CD4-positive, alpha-beta T cell treated with Interleukin-21 for 1 hour (primary cell): ENCODE measurements around the gene OR51B4.

Source experiments
- DNase-seq: peaks from one replicate; pipeline ENCODE4 v3.0.0-alpha.2; 2020

The OR51B4 gene

DNA sequence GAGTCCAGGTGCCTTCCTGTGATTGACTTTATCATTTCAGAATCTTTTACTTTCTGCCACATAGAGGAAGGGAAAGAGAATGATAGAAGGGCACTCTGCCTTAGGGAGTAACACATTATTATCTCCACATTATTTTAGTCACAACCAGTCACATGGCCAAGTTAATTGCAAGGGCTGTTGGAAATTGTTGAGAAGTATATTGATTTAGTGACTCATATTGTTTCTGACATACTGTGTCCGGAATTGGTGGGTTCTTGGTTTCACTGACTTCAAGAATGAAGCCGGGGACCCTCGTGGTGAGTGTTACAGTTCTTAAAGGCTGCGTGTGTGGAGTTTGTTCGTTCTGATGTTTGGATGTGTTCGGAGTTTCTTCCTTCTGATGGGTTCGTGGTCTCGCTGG, 8.7 kb downstream of the OR51B4 start:
- DNase-seq, result no peak

DNA sequence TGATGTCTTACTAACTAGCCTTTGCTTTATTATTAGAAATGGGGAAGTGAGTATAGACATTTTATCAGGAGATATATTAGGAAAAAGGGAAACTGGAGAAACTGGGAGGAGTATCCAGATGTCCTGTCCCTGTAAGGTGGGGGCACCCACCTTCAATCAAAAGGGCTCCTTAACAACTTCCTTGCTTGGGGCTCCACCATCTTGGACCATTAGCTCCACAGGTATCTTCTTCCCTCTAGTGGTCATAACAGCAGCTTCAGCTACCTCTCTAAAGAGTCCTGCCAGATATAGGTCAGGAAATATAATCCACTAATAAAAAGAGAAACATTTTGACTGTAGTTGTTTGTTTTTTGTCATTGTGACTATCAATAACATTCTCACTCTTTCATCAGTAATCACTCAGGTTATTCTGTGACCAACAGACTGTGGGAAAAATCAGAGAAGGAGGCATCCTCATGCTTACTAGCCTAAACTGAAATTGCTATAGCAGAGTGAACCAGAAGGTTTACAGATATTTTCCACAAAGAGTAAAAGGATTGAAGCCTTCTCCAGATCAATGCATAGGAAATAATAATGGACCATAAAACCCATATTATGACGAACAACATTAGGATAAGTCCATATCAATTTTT, 10.4 kb downstream of the OR51B4 start:
- no peak for DNase-seq

DNA sequence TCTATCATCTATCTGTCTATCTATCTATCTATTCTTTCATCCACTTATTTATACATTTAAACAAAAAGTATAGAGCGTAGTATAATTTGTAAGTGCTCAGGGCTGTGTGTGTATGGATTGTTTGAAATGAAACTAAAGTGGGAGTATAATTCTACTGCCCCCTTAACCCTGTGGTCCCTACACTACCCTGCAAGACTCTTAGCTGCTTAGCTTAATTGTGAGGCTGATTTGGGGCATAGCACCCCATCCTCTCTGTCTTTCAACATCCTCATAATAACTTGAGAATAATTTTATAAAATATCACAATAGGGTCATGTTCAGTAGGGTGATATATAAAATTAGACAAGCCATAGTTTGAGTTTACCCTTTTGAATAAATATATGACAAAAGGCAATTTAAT, 11.6 kb downstream of the OR51B4 start:
- DNase-seq, result no peak

DNA sequence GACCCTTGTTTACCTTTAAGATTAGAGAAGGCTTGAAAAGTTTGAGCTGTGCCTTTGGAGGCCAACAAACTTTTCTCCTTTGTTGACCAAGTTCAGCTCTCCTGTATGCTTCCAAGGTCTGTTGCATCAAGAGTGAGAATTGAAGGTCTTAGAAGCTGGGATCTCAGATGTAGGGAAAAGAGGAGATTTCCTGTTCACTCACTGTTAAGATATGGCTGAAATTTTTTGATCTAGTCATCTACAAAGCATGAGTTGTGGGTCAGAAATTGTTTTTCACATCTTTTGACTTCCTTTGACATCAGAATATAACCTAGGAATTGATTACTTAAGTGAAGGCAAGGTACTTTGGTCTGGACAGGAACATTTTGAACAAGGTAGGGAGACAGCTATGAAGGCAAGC, 12.1 kb downstream of the OR51B4 start:
- no peak for DNase-seq

DNA sequence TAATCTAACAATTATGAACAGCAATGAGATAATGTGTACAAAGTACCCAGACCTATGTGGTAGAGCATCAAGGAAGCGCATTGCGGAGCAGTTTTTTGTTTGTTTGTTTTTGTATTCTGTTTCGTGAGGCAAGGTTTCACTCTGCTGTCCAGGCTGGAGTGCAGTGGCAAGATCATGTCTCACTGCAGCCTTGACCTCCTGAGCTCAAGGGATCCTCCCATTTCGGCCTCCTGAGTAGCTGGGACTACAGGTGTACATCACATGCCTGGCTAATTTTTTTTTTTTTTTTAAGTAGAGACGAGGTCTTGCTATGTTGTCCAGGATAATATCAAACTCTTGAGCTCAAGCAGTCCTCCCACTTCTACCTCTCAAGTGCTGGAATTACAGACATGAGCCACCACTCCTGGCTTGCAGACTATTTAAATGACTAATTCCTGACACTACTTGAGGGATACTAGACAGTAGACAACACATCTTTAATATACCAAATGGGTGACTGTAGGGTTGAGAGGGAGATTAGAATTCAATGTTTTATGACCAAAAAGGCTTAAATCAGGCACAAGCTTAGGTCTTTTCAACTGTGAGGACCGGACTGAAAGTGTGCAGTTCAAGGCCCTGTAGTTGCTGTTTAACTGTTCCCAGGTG, 12.7 kb downstream of the OR51B4 start:
- DNase-seq, result no peak

DNA sequence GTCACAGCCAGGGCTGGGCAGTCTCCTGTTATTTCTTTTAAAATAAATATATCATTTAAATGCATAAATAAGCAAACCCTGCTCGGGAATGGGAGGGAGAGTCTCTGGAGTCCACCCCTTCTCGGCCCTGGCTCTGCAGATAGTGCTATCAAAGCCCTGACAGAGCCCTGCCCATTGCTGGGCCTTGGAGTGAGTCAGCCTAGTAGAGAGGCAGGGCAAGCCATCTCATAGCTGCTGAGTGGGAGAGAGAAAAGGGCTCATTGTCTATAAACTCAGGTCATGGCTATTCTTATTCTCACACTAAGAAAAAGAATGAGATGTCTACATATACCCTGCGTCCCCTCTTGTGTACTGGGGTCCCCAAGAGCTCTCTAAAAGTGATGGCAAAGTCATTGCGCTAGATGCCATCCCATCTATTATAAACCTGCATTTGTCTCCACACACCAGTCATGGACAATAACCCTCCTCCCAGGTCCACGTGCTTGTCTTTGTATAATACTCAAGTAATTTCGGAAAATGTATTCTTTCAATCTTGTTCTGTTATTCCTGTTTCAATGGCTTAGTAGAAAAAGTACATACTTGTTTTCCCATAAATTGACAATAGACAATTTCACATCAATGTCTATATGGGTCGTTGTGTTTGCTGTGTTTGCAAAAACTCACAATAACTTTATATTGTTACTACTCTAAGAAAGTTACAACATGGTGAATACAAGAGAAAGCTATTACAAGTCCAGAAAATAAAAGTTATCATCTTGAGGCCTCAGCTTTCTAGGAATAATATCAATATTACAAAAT, 13.4 kb downstream of the OR51B4 start:
- DNase-seq, result no peak

DNA sequence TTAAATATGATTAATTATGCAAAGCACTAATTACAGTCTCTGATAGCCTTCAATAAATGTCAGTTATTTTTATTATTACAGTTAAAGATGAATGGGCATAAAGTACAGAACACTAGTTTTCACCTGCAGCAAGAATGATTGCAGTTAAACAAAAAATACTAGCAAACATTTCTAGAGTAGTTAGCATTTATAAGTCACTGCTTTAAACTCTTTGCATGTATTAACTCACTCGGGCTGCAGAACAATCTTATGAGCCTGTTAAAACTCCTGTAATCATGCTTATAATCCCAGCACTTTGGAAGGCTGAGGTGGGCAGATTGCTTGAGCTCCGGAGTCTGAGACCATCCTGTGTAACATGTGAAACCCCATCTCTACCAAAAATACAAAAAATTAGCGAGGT, 14.8 kb downstream of the OR51B4 start:
- DNase-seq, result no peak

DNA sequence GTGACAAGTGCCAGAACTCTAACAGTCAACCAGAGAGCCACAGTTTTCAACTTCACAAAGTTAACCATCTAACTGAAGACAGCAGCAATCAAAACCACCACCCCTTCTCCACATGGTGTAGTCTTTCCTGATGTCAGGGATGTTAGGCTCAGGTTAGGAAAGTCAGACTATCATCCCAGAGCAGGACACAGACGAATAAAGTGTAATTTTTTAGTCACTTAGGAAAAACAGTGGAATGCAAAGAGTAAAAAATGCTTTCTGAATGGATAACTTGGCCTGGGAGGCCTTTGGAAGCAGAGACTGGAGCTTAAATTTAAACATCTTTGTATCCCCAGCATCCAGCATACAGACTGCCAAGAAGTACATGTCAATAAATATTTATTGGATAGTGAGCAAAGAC, 15.4 kb downstream of the OR51B4 start:
- no peak for DNase-seq

DNA sequence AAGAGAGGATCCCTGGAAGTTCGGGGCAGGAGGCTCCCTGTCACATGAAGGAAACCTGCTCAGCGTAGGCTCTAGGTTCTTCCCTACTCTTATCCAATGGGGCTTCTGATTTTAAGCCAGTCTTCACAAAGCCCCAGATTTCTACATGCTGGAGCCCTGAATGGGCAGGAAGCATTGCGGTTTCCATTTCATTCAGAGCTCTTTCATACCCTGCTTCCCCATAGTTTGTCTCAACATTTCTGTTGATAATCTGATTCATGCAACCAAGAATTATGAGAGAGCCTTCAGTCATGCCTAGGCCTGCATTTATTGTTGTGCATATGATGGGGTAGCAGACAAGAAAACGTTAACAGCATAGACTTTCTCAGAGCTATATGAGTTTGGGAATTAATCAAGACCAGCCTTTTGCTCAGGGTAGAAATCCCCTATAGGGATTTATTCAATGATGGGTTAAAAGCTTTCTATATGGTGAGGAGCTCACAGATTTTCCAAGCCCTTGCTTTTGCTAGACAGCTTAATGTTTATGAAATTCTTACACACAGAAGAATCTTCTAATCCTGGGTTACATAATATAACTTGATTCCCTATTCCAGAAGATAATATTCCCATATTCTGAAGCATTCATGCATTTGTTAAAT, 15.9 kb downstream of the OR51B4 start:
- no peak for DNase-seq

DNA sequence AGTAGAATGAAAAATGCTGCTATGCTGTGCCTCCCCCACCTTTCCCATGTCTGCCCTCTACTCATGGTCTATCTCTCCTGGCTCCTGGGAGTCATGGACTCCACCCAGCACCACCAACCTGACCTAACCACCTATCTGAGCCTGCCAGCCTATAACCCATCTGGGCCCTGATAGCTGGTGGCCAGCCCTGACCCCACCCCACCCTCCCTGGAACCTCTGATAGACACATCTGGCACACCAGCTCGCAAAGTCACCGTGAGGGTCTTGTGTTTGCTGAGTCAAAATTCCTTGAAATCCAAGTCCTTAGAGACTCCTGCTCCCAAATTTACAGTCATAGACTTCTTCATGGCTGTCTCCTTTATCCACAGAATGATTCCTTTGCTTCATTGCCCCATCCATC, 17.1 kb downstream of the OR51B4 start:
- no peak for DNase-seq

DNA sequence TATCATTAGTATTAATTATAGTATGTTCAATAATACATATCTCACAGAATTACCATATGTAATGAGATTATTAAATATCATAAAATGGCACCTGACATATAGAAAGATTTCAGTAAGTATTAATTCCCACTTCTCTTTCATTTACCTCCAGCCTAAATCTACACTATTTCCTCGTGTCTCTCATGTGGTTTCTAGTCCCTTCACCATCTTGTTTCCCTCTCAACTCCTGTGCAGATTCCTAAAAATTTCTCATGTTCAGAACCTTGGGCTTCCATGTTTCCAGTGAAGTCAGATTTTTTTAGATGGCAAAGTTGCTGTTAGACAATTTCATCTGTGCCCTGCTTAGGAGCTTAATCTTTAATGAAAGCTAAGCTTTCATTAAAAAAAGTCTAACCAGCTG, 17.9 kb downstream of the OR51B4 start:
- DNase-seq, result no peak

DNA sequence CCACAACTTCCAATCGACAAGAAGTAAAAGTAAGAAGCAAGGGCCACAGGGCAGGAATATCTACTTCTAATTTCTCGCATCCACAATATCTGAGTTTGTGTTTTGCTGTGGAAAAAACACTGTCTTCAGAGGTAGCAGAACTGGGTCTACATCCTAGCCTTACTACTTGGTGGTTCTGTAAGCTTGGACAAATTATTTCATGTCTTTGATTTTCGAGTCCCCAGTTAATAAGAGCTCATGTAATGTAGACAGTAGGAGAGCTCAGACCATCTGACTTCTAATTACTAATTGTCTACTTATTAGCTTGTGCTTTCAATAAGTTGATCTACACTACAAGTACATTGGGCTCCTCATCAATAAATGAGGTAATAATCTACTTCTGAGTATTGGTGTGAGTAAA, 18.7 kb downstream of the OR51B4 start:
- DNase-seq, result no peak

DNA sequence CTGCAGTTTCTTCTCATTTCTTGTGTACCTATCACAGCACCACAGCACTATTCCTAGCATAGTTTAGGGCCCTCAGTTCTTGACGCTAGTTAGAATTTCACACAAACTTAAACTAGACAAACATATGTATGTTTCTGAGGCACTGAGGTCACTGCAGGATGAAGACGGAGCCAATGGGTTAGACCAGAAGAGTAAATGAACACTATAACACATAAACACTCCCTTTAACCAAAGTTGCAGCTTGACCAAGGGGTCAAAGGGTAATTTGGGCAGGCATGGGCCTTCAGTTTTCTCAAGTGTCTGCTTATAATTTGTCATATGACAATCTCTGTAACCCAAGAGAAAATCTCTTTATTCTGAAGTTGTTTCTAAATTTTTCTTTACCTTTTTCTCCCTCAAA, 19.1 kb downstream of the OR51B4 start:
- no peak for DNase-seq

DNA sequence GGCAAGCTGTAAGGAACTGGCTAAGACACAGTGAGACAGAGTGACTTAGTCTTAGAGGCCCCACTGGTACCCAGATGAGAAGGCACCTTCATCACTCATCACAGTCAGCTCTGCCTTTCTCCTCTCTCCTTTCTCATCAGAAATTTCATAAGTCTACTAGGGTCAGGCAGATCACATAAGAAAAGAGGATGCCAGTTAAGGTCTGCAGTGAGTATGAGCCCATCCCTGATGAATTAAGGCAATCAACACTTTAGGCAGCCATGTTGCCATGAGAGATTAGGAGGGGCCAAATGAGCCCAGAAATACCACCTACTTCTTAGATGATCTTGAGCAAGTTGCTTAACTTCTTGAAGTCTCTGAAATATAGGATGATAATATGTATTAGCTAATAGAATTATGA, 20.1 kb downstream of the OR51B4 start:
- no peak for DNase-seq

DNA sequence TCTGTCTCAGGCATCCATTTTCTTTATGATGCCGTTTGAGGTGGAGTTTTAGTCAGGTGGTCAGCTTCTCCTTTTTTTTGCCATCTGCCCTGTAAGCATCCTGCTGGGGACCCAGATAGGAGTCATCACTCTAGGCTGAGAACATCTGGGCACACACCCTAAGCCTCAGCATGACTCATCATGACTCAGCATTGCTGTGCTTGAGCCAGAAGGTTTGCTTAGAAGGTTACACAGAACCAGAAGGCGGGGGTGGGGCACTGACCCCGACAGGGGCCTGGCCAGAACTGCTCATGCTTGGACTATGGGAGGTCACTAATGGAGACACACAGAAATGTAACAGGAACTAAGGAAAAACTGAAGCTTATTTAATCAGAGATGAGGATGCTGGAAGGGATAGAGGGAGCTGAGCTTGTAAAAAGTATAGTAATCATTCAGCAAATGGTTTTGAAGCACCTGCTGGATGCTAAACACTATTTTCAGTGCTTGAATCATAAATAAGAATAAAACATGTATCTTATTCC, 21.1 kb downstream of the OR51B4 start:
- peak; percentile 1 for DNase-seq

DNA sequence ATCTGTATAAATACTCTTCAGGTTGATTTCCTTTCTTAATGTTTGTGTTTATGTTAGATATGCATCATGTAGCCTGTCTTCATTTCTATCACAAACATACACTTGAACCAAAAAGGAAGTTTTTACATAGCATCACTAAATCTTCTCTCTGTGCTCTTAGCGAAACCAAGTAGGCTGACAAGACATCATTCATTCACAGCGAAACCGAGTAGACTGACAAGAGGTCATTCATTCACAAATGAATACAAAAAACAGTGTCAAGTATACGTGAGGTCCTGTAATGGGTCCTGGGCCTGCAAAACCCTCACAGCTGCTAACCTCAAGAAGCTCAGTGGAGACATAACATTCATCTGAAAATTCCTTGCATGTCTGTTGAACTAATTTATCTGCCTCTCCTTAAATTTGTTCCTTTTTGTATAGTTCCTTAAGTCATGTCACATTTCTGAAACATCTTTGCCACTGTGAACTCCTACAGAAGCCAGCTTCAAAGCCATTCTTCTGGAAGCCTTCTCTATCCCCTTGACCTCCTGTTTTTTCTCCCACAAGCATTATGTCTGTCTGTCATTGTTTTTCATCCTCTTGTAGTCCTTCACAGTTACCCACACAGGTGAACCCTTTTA, 22.2 kb downstream of the OR51B4 start:
- DNase-seq, result no peak

DNA sequence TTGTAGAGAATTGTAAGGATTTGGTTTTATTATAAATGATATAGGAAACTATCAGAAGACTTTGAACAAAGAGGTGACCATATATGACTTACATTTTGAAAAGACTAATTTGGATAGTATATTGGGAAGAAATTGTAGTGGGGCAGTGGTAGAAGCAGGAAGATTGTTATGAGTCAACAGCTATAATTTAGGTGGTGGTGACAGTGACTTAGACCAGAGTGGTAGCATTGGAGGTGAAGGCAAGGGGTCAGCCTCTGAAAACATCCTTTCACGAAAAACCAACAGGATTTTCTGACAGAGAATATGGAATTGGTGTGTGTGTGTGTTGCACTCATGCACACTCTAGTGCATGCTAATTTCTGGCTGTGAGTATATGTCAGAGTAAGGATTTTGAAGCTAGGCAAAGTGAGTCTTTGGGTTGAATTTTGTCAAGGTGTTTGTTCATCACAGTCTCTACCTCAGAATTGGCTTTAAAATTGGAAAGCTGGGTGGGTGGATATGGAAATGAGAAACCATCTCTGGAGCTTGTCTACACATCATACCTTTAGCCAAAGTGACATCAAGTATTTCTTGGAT, 23.9 kb downstream of the OR51B4 start:
- DNase-seq, result no peak

DNA sequence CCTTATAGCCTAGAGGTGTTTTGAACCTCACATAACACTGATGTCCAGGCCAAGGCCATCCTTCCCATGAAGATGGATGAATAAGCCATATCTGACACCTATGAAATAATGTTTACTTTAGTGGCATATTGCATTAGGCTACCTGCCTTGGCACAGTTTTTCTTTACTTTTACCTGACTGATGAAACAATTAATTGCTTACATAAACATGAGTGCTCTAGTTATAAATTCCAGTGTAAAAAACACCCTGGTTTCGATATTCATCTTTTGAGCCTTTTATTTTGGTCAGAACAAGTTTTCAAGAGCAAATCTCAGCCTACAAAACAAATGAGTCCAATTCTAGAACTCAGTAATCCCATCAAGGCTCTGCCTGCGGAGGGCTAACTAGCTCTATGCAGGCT, 25.0 kb downstream of the OR51B4 start:
- DNase-seq, result no peak

DNA sequence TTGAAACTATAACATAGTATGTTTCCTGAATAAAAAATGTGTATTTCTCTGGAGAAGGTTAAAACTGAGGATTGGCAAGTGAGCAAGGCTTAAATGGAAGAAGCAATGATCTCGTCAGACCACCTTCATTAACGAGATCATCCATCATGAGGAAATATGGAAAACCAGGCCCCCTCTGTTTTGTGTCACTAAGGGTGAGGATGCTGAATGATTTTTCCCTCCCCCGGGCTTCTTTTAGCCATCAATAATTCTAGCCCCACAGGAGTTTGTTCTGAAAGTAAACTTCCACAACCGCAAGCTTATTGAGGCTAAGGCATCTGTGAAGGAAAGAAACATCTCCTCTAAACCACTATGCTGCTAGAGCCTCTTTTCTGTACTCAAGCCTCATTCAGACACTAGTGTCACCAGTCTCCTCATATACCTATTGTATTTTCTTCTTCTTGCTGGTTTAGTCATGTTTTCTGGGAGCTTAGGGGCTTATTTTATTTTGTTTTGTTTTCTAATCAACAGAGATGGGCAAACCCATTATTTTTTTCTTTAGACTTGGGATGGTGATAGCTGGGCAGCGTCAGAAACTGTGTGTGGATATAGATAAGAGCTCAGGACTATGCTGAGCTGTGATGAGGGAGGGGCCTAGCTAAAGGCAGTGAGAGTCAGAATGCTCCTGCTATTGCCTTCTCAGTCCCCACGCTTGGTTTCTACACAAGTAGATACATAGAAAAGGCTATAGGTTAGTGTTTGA, 26.2 kb downstream of the OR51B4 start:
- no peak for DNase-seq

DNA sequence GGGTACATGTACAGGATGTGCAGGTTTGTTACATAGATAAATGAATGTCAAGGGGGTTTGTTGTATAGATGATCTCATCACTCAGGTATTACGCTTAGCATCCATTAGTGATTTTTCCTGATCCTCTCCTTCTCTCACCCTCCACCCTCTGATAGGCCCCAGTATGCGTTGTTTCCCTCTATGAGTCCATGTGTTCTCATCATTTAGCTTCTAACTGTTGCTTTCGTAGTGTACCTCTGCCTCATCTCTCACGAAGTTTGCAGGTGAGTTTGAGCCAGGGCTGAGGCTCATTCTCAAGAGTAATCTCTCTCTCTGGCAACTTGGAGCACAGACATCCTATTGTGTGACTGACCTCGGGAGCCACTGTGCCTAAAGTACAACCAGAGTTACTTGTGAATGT, 27.4 kb downstream of the OR51B4 start:
- DNase-seq, result no peak

DNA sequence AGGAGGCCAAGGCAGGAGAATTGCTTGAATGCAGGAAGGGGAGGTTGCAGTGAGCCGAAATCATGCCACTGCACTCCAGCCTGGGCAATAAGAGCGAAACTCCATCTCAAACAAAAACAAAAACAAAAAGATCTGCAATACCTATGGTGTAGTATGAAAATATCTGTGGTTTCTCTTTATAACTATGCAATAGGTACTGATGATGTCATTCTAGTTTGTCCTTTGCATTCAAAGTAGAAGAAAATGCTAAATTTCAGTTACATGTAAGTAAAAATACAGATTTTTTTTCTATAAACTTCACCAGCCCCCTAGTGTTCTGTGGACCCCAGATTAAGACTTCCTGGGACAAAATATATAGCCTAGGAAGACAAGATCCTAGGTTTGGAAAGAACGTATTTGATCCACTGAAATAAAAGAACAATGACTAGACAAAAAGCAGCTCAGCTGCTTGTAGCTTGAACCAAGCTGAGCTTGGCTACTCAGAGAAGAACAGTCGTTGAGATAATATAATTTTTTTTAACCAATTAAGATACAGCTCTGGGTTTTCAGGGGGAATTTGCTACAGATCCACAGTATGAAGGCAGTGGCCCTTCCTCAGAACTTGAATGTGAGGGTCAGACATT, 29.2 kb downstream of the OR51B4 start:
- DNase-seq, result no peak

DNA sequence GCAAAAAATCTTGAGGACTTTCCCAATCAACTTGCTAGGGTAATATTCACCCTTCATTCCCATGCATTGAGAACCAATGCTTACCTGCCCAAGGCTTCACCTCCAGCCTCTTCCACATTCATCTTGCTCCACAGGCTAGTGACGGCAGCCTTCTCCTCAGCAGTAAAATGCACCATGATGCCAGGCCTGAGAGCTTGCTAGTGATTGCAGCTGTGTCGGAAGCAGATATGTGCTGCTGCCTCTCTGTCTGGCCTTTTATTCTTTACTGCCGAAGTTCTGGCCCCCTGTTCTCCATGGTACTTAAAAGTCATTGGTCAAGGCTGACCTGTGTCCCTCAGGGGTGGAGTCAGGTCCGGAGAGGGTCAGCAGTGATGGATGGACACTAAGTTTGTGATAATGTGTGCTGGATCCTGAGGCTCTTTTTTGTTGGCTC, 32.0 kb downstream of the OR51B4 start, which contains the start of gene HBE1:
Gene HBE1, minus strand, starts transcription at position 231 of the 433 bp plus-strand sequence. Its CDS starts 55 bp downstream, at position 176.
- no peak for DNase-seq
